ENCODE results near the gene SSBP4. TPM values are rescaled to one million over a fixed set of nuclear protein-coding genes. Genes with fewer than 3 reads are reported as not detected.

The SSBP4 gene
- total and polyA plus RNA-seq, 3 experiments from 2014 or later = 108 to 131 (median 111) TPM

GRCh38 chr19:18473706-18474087 lies 54.5 kb downstream of the SSBP4 start:
- H3K27me3 ChIP-seq (ENCODE audit: insufficient read depth, low read length, poor library complexity, severe bottlenecking) = no peaks in the 10 kb centered on the region
- DNase-seq = no peak
- ChIA-PET POLR2A (interaction anchor here (2.7 kb wide), 1 partner anchor 23 kb away, joined by 10 read pairs; no protein-coding TSS in a partner anchor), CTCF (interaction anchor here (0.7 to 4.2 kb wide), 10 partner anchors 9 to 194 kb away, joined by 3 to 28 read pairs (median 4); partner anchors contain the start of genes ELL and REX1BD)
- no peak overlapping the region for H3K27ac ChIP-seq (ENCODE audit: low read depth, low read length)
- H3K36me3 ChIP-seq (ENCODE audit: insufficient read depth, low read length) = no peaks in the 10 kb centered on the region
- Mint-ChIP-seq H3K27me3 (no peaks in the 10 kb centered on the region), H3K27ac (peak overlapping the region; percentile 90 to 100 (median 96)), H3K4me1 (peaks cover 66 to 88% (median 74%) of the 10 kb centered on the region in 3 donors), H3K4me3 (peak overlapping the region in 3 of 7 donors; percentile 28 to 81 (median 73)), H3K9me3 (peaks cover 0 to 5% (median 0%) of the 10 kb centered on the region in 5 donors), H3K36me3 (peaks cover 0 to 44% (median 0%) of the 10 kb centered on the region in 3 donors)
- H3K4me1 ChIP-seq (ENCODE audit: insufficient read depth, low read length) = peaks cover 46% of the 10 kb centered on the region
- H3K4me3 ChIP-seq (ENCODE audit: low read length) = no peak overlapping the region
- no peaks in the 10 kb centered on the region for H3K9me3 ChIP-seq (ENCODE audit: low read length)

GRCh38 chr19:18474366-18474887 lies 55.2 kb downstream of the SSBP4 start:
- Mint-ChIP-seq H3K4me3 (peak overlapping the region in 6 of 7 donors; percentile 58 to 92 (median 76)), H3K9me3 (peaks cover 0 to 5% (median 0%) of the 10 kb centered on the region in 5 donors), H3K4me1 (peaks cover 71 to 89% (median 81%) of the 10 kb centered on the region in 3 donors), H3K27ac (peak overlapping the region; percentile 93 to 100 (median 96)), H3K27me3 (no peaks in the 10 kb centered on the region), H3K36me3 (peaks cover 0 to 41% (median 0%) of the 10 kb centered on the region in 3 donors)
- Histone ChIP-seq H3K27me3 (ENCODE audit: insufficient read depth, low read length, poor library complexity, severe bottlenecking) (no peaks in the 10 kb centered on the region), H3K36me3 (ENCODE audit: insufficient read depth, low read length) (no peaks in the 10 kb centered on the region), H3K4me3 (ENCODE audit: low read length) (no peak overlapping the region), H3K27ac (ENCODE audit: low read depth, low read length) (peak overlapping the region; percentile 76), H3K9me3 (ENCODE audit: low read length) (no peaks in the 10 kb centered on the region), H3K4me1 (ENCODE audit: insufficient read depth, low read length) (peaks cover 53% of the 10 kb centered on the region)
- DNase-seq = no peak
- ChIA-PET POLR2A (interaction anchor here (1.0 to 2.7 kb wide), 3 partner anchors 22 to 83 kb away, joined by 3 to 10 read pairs (median 8); partner anchors contain the start of gene KXD1), CTCF (interaction anchor here (0.6 to 4.2 kb wide), 9 partner anchors 13 to 232 kb away, joined by 3 to 28 read pairs (median 4); partner anchors contain the start of genes ELL and REX1BD)

GRCh38 chr19:18475004-18475453 lies 55.8 kb downstream of the SSBP4 start:
- ChIA-PET CTCF (interaction anchor here (0.6 to 4.2 kb wide), 7 partner anchors 13 to 231 kb away, joined by 3 to 28 read pairs (median 4); partner anchors contain the start of genes ELL and REX1BD), POLR2A (interaction anchor here (0.6 to 2.7 kb wide), 5 partner anchors 21 to 594 kb away, joined by 3 to 10 read pairs (median 6); partner anchors contain the start of gene KXD1)
- DNase-seq = peak in 4 of 5 donors; percentile 35 to 81 (median 57)
- peak overlapping the region; percentile 76 for H3K27ac ChIP-seq (ENCODE audit: low read depth, low read length)
- no peaks in the 10 kb centered on the region for H3K36me3 ChIP-seq (ENCODE audit: insufficient read depth, low read length)
- H3K4me3 ChIP-seq (ENCODE audit: low read length) = peak overlapping the region; percentile 8
- Mint-ChIP-seq H3K27ac (peak overlapping the region; percentile 93 to 100 (median 96)), H3K4me3 (peak overlapping the region; percentile 58 to 92 (median 72)), H3K27me3 (no peaks in the 10 kb centered on the region), H3K36me3 (peaks cover 0 to 38% (median 0%) of the 10 kb centered on the region in 3 donors), H3K4me1 (peaks cover 73 to 90% (median 81%) of the 10 kb centered on the region in 3 donors), H3K9me3 (peaks cover 0 to 5% (median 0%) of the 10 kb centered on the region in 5 donors)
- peaks cover 59% of the 10 kb centered on the region for H3K4me1 ChIP-seq (ENCODE audit: insufficient read depth, low read length)
- H3K27me3 ChIP-seq (ENCODE audit: insufficient read depth, low read length, poor library complexity, severe bottlenecking) = no peaks in the 10 kb centered on the region
- no peaks in the 10 kb centered on the region for H3K9me3 ChIP-seq (ENCODE audit: low read length)

GRCh38 chr19:18475762-18476331 lies 56.6 kb downstream of the SSBP4 start:
- Mint-ChIP-seq H3K9me3 (peaks cover 0 to 5% (median 0%) of the 10 kb centered on the region in 5 donors), H3K36me3 (peaks cover 0 to 32% (median 0%) of the 10 kb centered on the region in 3 donors), H3K27me3 (no peaks in the 10 kb centered on the region), H3K27ac (peak overlapping the region; percentile 93 to 100 (median 96)), H3K4me3 (peak overlapping the region; percentile 58 to 92 (median 72)), H3K4me1 (peaks cover 74 to 89% (median 83%) of the 10 kb centered on the region in 3 donors)
- no peaks in the 10 kb centered on the region for H3K36me3 ChIP-seq (ENCODE audit: insufficient read depth, low read length)
- H3K27me3 ChIP-seq (ENCODE audit: insufficient read depth, low read length, poor library complexity, severe bottlenecking) = no peaks in the 10 kb centered on the region
- peaks cover 67% of the 10 kb centered on the region for H3K4me1 ChIP-seq (ENCODE audit: insufficient read depth, low read length)
- H3K9me3 ChIP-seq (ENCODE audit: low read length) = no peaks in the 10 kb centered on the region
- ChIA-PET CTCF (interaction anchor here (0.9 to 4.2 kb wide), 5 partner anchors 13 to 113 kb away, joined by 3 to 28 read pairs (median 4); partner anchors contain the start of genes ELL and REX1BD), POLR2A (interaction anchor here (0.6 to 1.2 kb wide), 4 partner anchors 47 to 593 kb away, joined by 3 to 8 read pairs (median 6); partner anchors contain the start of gene KXD1)
- peak overlapping the region; percentile 76 for H3K27ac ChIP-seq (ENCODE audit: low read depth, low read length)
- H3K4me3 ChIP-seq (ENCODE audit: low read length) = peak overlapping the region; percentile 8
- no peak for DNase-seq

- Histone ChIP-seq H3K4me1 (ENCODE audit: insufficient read depth, low read length) (peaks cover 74% of the 10 kb centered on the region), H3K27me3 (ENCODE audit: insufficient read depth, low read length, poor library complexity, severe bottlenecking) (no peaks in the 10 kb centered on the region), H3K9me3 (ENCODE audit: low read length) (no peaks in the 10 kb centered on the region), H3K27ac (ENCODE audit: low read depth, low read length) (no peak overlapping the region), H3K4me3 (ENCODE audit: low read length) (no peak overlapping the region), H3K36me3 (ENCODE audit: insufficient read depth, low read length) (no peaks in the 10 kb centered on the region)
- Mint-ChIP-seq H3K4me1 (peaks cover 81 to 91% (median 88%) of the 10 kb centered on the region in 3 donors), H3K27ac (peak overlapping the region; percentile 69 to 100 (median 96)), H3K27me3 (no peaks in the 10 kb centered on the region), H3K4me3 (peak overlapping the region; percentile 29 to 80 (median 73)), H3K9me3 (peaks cover 0 to 5% (median 0%) of the 10 kb centered on the region in 5 donors), H3K36me3 (peaks cover 0 to 25% (median 0%) of the 10 kb centered on the region in 3 donors)
- no peak for DNase-seq
- CTCF ChIA-PET = interaction anchor here (0.9 to 4.2 kb wide), 3 partner anchors 20 to 43 kb away, joined by 3 to 28 read pairs (median 3); partner anchors contain the start of gene ELL
- POLR2A ChIA-PET = interaction anchor here (0.7 to 1.2 kb wide), 2 partner anchors 20 to 81 kb away, joined by 3 read pairs; partner anchors contain the start of gene KXD1
Observed at GRCh38 chr19:18476507-18477041, 57.4 kb downstream of the SSBP4 start.

- Histone ChIP-seq H3K27me3 (ENCODE audit: insufficient read depth, low read length, poor library complexity, severe bottlenecking) (no peaks in the 10 kb centered on the region), H3K4me1 (ENCODE audit: insufficient read depth, low read length) (peaks cover 76% of the 10 kb centered on the region), H3K27ac (ENCODE audit: low read depth, low read length) (peak overlapping the region; percentile 6), H3K36me3 (ENCODE audit: insufficient read depth, low read length) (no peaks in the 10 kb centered on the region), H3K4me3 (ENCODE audit: low read length) (no peak overlapping the region), H3K9me3 (ENCODE audit: low read length) (no peaks in the 10 kb centered on the region)
- POLR2A ChIA-PET = interaction anchor here (0.7 to 1.2 kb wide), 2 partner anchors 19 to 80 kb away, joined by 3 read pairs; partner anchors contain the start of gene KXD1
- H3K27me3 Mint-ChIP-seq = no peaks in the 10 kb centered on the region
- peak overlapping the region; percentile 32 to 80 (median 73) for H3K4me3 Mint-ChIP-seq
- peaks cover 0 to 19% (median 0%) of the 10 kb centered on the region in 3 donors for H3K36me3 Mint-ChIP-seq
- H3K4me1 Mint-ChIP-seq = peaks cover 80 to 93% (median 87%) of the 10 kb centered on the region in 3 donors
- peak overlapping the region; percentile 93 to 100 (median 96) for H3K27ac Mint-ChIP-seq
- DNase-seq = peak in 1 of 5 donors; percentile 50
- CTCF ChIA-PET = interaction anchor here (0.9 to 4.2 kb wide), 2 partner anchors 19 to 43 kb away, joined by 3 to 28 read pairs; partner anchors contain the start of gene ELL
- peaks cover 0 to 5% (median 0%) of the 10 kb centered on the region in 5 donors for H3K9me3 Mint-ChIP-seq
Observed at GRCh38 chr19:18477042-18477779, 58.0 kb downstream of the SSBP4 start.

GRCh38 chr19:18477974-18478373 lies 58.8 kb downstream of the SSBP4 start:
- Mint-ChIP-seq H3K27ac (peak overlapping the region; percentile 93 to 100 (median 96)), H3K27me3 (no peaks in the 10 kb centered on the region), H3K36me3 (peaks cover 0 to 14% (median 0%) of the 10 kb centered on the region in 3 donors), H3K9me3 (peaks cover 0 to 5% (median 0%) of the 10 kb centered on the region in 5 donors), H3K4me3 (peak overlapping the region; percentile 32 to 86 (median 73)), H3K4me1 (peaks cover 82 to 94% (median 88%) of the 10 kb centered on the region in 3 donors)
- Histone ChIP-seq H3K27ac (ENCODE audit: low read depth, low read length) (peak overlapping the region; percentile 51), H3K36me3 (ENCODE audit: insufficient read depth, low read length) (no peaks in the 10 kb centered on the region), H3K9me3 (ENCODE audit: low read length) (no peaks in the 10 kb centered on the region), H3K4me3 (ENCODE audit: low read length) (no peak overlapping the region), H3K4me1 (ENCODE audit: insufficient read depth, low read length) (peaks cover 81% of the 10 kb centered on the region), H3K27me3 (ENCODE audit: insufficient read depth, low read length, poor library complexity, severe bottlenecking) (no peaks in the 10 kb centered on the region)
- DNase-seq = no peak
- POLR2A ChIA-PET = no interaction called here
- CTCF ChIA-PET = interaction anchor here (0.9 kb wide), 1 partner anchor 41 kb away, joined by 3 read pairs; no protein-coding TSS in a partner anchor

All from CD8-positive, alpha-beta memory T cell (primary cell).